GM12873 (cell line): Measurements from ENCODE around the gene TMC8.

Source experiments
- TF ChIP-seq, protein P1 (sequence below): IDR thresholded peaks from 2 replicates; pipeline ENCODE4 v1.5.1; 2012; ENCODE audit warnings: low read depth, mild to moderate bottlenecking, moderate library complexity, low read length, control low read depth; ENCODE audit not compliant: insufficient read depth; ENCODE audit errors: missing control alignments

The TMC8 gene

DNA sequence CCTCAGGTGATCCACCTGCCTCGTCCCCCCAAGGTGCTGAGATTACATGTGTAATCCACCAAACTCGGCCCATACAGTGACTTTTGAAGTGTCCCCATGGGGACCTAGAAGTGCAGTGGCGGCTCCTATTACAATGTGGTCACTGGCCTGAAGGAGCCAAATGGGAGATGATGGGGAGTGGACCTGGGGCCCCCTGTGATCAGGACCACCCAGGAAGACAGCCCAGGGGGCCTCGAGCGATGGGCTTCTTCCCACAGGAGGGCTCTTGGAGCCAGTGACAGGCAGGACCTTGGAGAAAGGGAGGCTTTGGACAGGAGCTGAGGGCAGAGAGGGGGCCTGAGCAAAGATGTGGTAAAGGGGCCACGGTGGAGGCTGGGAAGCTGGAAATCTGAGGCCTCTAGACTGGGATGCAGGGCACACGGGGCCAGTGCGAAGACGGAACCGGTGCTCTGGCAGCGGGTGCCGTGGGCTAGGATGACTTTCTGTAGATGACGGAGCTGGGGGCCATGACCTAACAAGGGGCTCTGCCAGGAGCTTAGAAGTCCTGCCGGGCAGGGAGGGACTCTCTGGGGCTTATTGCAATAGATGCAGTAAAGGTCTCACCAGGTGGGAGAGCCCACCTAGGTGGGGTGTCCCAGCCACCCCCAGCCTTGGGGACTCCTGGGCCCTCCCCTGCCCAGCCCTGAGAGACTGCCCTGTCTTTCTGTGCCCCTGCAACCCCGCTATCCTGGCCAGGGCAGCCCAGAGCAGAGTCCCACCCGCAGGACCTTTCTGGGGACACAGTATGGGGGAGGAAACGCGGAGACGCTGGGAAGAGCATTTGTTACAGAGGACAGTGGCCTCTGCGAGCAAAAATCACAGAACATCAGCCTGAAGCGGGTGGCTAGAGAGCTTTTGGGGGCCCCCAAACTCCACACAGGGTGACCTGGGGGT, 12.9 kb downstream of the TMC8 start:
- TF ChIP-seq, protein P1, sequence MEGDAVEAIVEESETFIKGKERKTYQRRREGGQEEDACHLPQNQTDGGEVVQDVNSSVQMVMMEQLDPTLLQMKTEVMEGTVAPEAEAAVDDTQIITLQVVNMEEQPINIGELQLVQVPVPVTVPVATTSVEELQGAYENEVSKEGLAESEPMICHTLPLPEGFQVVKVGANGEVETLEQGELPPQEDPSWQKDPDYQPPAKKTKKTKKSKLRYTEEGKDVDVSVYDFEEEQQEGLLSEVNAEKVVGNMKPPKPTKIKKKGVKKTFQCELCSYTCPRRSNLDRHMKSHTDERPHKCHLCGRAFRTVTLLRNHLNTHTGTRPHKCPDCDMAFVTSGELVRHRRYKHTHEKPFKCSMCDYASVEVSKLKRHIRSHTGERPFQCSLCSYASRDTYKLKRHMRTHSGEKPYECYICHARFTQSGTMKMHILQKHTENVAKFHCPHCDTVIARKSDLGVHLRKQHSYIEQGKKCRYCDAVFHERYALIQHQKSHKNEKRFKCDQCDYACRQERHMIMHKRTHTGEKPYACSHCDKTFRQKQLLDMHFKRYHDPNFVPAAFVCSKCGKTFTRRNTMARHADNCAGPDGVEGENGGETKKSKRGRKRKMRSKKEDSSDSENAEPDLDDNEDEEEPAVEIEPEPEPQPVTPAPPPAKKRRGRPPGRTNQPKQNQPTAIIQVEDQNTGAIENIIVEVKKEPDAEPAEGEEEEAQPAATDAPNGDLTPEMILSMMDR: no peak

DNA sequence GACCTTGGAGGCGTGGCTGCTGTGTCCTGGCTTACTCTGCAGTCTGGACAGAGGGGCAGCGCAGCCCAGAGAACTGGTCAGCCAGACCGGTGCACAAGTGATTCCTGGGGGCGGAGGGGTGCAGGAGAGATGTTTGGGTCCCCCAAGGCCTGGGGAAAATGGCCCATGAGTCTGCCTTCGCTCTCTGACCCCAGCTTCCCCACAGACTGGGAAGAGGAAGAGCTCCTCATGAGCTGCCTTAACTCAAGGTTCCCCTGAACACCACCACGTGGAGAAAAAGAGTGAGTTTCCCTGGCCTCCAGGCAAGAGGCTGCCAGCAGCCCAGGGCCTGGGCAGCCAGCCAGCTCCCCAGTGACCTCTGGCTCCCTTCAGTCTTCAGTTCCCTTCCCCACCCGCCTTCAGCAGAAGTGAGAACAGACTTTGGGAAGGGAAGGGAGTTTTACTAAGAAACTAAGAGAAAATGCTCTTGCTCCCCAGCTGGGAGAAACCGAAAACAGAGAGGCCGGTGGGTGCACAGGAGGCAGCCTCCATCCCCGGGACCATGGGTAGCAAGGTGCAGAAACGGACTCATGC, 13.7 kb downstream of the TMC8 start:
- TF ChIP-seq, protein P1: no peak

DNA sequence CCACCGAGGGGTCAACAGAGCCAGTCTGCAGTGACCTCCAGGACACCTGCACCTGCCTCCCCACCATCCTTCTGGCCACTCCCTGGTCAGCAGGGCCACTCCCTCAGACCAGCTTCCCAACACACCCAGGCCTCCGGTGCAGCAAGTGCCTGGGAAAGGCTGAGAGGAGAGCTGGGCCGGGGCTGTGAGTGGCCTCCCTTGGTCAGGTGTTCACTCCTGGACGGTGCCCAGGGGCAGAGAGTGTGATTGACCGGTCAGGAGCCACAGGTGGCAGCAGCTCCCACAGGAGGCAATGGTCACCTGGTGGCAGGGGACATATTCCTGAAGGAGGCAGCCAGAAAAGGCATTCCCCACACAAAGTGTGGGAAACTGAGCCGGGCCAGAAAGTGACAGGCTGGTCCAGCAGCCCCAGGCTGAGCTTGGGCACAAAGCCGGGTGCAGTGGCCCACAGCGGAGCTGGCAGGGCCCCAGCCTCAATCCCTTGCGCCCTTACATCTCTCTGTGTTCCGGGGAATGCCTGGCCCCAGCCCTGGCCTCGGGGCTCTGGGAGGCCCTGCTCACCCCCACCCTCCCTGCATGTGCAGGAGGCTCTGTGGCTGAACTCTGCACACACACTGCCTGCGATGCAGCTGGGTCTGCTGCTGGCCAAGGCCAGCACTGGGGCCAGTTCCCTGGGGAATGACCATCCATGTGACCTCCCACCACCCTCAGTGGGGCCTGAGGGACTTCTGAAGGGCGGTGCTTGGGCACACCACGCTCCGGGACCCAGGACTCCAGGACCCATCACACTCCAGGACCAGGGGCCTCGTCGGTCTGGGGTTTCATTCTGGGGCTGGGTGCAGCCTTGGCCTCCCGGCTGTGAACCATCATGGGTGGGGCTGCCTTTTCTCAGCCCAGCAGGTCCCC, 14.4 kb downstream of the TMC8 start:
- TF ChIP-seq, protein P1: no peak

DNA sequence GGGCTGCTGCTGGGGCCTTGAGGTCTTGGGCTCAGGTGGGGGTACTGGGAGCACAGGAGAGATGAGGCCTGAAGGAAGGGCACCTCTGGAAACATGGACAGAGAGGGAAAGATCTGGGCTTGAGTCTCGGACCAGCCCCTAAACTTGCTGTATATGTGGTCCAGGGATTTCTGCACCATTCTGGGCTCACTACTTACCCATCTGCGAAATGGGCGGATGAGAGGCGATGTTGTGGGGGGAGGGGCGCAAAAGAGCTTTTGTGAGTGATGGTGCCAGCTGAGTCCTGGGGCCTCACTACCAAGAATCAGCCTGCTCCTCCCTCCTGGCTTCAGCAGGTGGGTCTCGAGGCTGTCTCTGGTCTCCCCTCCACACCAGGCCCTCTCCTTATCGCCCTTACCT, 15.9 kb downstream of the TMC8 start:
- TF ChIP-seq, protein P1: no peak

DNA sequence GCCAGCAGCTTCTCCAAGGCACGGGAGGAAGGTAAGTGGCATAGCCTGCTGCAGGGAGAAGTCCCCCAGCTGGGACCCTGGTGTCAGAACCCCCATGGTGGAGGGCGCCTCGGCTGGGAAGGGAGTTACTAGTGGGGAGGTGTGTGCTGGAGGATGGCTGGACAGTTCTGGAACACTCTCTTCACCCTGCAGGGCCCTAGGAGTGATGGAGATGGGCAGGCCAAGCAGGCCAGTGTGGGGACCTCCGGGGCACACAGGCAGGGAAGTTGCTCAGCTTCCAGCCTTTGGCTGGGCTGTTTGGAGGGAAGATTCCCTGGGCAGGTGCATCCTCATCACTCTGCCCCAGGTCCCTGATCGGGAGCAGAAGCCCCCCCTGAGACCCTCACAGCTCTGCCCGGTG, 16.3 kb downstream of the TMC8 start:
- TF ChIP-seq, protein P1: no peak

DNA sequence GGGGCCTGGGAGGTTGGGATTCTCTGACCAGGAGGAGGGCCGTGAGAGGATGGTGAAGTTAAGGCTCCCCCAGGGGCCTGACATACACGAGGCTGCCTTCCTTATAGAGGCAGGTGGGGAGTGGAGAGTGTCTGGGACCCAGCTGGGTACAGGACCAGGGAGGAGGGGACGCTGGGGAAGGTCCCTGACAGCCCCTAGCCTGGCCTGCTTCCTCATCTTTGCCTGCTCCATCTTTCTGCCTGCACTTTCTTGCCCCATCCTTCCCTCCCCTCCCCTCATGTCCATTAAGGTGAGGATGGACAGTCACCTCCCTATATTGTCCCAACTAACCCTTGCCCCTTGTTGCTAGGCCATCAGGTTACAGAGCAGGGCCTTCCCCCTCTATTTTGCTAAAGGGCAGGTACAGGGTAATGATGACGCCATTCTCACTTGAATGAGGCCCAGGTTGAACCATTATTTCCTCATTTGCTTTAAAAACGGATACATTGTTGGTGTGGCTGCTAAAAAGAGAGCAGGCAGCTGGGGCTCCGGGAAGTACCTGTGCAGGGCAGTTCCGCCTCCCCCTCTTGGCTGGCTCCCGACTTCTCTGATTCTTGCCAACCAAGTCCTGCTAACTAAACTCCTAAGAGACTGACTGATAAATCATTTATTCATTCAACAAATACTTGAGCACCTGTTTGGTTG, 16.9 kb downstream of the TMC8 start:
- TF ChIP-seq, protein P1: no peak
